Smooth muscle cell (in vitro differentiated cells): ENCODE data around the gene PIGU. TPM values are rescaled to one million over a fixed set of nuclear protein-coding genes. Genes with fewer than 3 reads are reported as not detected.
"Not testable (repeated sequence)": the region's sequence is repeated elsewhere in the genome, so short reads cannot be mapped to it uniquely, and the experiment has no call there.

ENCODE experiments used
- DNase-seq: peaks from one replicate; lab custom pipeline; 2025; ENCODE audit not compliant: unreplicated experiment; lab: John Stamatoyannopoulos, UW
- H2AFZ ChIP-seq: fragments of 200-600 bp; sonication (generic); 2 replicates; pipeline ENCODE4 v1.6.0; 2016; ENCODE audit warnings: antibody characterized with exemption, low read depth, mild to moderate bottlenecking
- H3F3A ChIP-seq: fragments of 200-600 bp; sonication (generic); 2 replicates; pipeline ENCODE4 v1.6.0; 2017; ENCODE audit warnings: antibody characterized with exemption, low read depth
- H3K27ac ChIP-seq: fragments of 200-600 bp; sonication (generic); 2 replicates; pipeline ENCODE4 v1.5.1; 2016; ENCODE audit warnings: low read depth, mild to moderate bottlenecking
- H3K27me3 ChIP-seq: fragments of 200-600 bp; sonication (generic); 2 replicates; pipeline ENCODE4 v1.6.1; 2016; ENCODE audit warnings: low read depth, mild to moderate bottlenecking
- H3K36me3 ChIP-seq: fragments of 200-600 bp; sonication (generic); 2 replicates; pipeline ENCODE4 v1.5.1; 2016; ENCODE audit warnings: low read depth
- H3K4me1 ChIP-seq: fragments of 200-600 bp; sonication (generic); 2 replicates; pipeline ENCODE4 v1.5.1; 2016; ENCODE audit warnings: low read depth
- H3K4me2 ChIP-seq: fragments of 200-600 bp; sonication (generic); 2 replicates; pipeline ENCODE4 v1.6.0; 2016; ENCODE audit warnings: mild to moderate bottlenecking
- H3K4me3 ChIP-seq: fragments of 200-600 bp; sonication (generic); 2 replicates; pipeline ENCODE4 v1.5.1; 2016; ENCODE audit warnings: mild to moderate bottlenecking
- H3K79me2 ChIP-seq: fragments of 200-600 bp; sonication (generic); 2 replicates; pipeline ENCODE4 v1.6.0; 2016; ENCODE audit warnings: low read depth, mild to moderate bottlenecking
- H3K9ac ChIP-seq: fragments of 200-600 bp; sonication (generic); 2 replicates; pipeline ENCODE4 v1.6.0; 2016; ENCODE audit warnings: low read depth
- H3K9me3 ChIP-seq: fragments of 200-600 bp; sonication (generic); replicated peaks from 2 replicates; pipeline ENCODE4 v1.5.1; 2016; ENCODE audit warnings: low read depth
- H4K20me1 ChIP-seq: fragments of 200-600 bp; sonication (generic); 2 replicates; pipeline ENCODE4 v1.6.0; 2016; ENCODE audit warnings: low read depth
- CTCF ChIP-seq: fragments of 200-600 bp; sonication (generic); IDR thresholded peaks from 2 replicates; pipeline ENCODE4 v1.5.1; 2017; ENCODE audit warnings: borderline replicate concordance, mild to moderate bottlenecking, antibody characterized with exemption; ENCODE audit not compliant: insufficient read depth, poor library complexity, severe bottlenecking
- WGBS: methylation state at CpG from one replicate; pipeline ENCODE4 v1.1.7; 2016; ENCODE audit warnings: low lambda C conversion rate; 5-methylcytosine and 5-hydroxymethylcytosine counted together
- polyA plus RNA-seq: library from polyadenylated mRNA; unstranded; fragments of >200 nt; fragmentation: Nextera tagmentation; extraction: Ambion mirVana; gene quantifications from 2 replicates; pipeline ENCODE4 v1.2.1, GENCODE V29; 2016
- total RNA-seq: library from RNA; depleted of rRNA; stranded (reverse); fragments of >200 nt; gene quantifications from 2 replicates; pipeline ENCODE4 v1.2.3, GENCODE V29; 2014

PIGU gene
- total and polyA plus RNA-seq, 2 experiments from 2014 or later = 46.5 to 50.2 TPM

GRCh38 chr20:34615477-34615876 lies 61.4 kb downstream of the PIGU start:
- Histone ChIP-seq H3F3A (no peaks in the 10 kb centered on the region), H4K20me1 (no peaks in the 10 kb centered on the region), H3K4me3 (no peak overlapping the region), H3K27ac (no peak overlapping the region), H2AFZ (no peak overlapping the region), H3K9ac (no peak overlapping the region), H3K79me2 (no peaks in the 10 kb centered on the region), H3K4me2 (no peak overlapping the region), H3K9me3 (no peaks in the 10 kb centered on the region), H3K36me3 (no peaks in the 10 kb centered on the region), H3K27me3 (no peaks in the 10 kb centered on the region), H3K4me1 (no peaks in the 10 kb centered on the region)
- DNase-seq = no peak
- 34% methylated on average over 5 of the region's 5 CpGs for WGBS
- TF ChIP-seq CTCF = no peak

GRCh38 chr20:34611976-34612375 lies 64.9 kb downstream of the PIGU start:
- H3K36me3 ChIP-seq, H2AFZ ChIP-seq, H3K9ac ChIP-seq, H3K79me2 ChIP-seq, H3K4me2 ChIP-seq, H3K4me1 ChIP-seq, H3K27me3 ChIP-seq, H3K9me3 ChIP-seq, DNase-seq, H3K27ac ChIP-seq, H4K20me1 ChIP-seq, H3F3A ChIP-seq, H3K4me3 ChIP-seq: not testable (repeated sequence)
- WGBS = 98% methylated on average over 4 of the region's 4 CpGs

GRCh38 chr20:34607066-34607465 lies 69.8 kb downstream of the PIGU start:
- Histone ChIP-seq H3F3A (no peaks in the 10 kb centered on the region), H3K4me1 (no peaks in the 10 kb centered on the region), H3K9ac (no peak overlapping the region), H3K4me2 (no peak overlapping the region), H3K27me3 (no peaks in the 10 kb centered on the region), H2AFZ (no peak overlapping the region), H3K9me3 (no peaks in the 10 kb centered on the region), H3K79me2 (no peaks in the 10 kb centered on the region), H3K27ac (no peak overlapping the region), H3K4me3 (no peak overlapping the region), H3K36me3 (no peaks in the 10 kb centered on the region), H4K20me1 (no peaks in the 10 kb centered on the region)
- no peak for TF ChIP-seq CTCF
- 97% methylated on average over 7 of the region's 7 CpGs for WGBS
- no peak for DNase-seq

- no peaks in the 10 kb centered on the region for H3K4me1 ChIP-seq
- H3K4me3 ChIP-seq = no peak overlapping the region
- H3F3A ChIP-seq = no peaks in the 10 kb centered on the region
- H2AFZ ChIP-seq = no peak overlapping the region
- H3K27me3 ChIP-seq = no peaks in the 10 kb centered on the region
- no peak overlapping the region for H3K4me2 ChIP-seq
- no peaks in the 10 kb centered on the region for H3K9me3 ChIP-seq
- H3K9ac ChIP-seq = no peak overlapping the region
- no peak for TF ChIP-seq CTCF
- no peak overlapping the region for H3K27ac ChIP-seq
- H3K79me2 ChIP-seq = no peaks in the 10 kb centered on the region
- H3K36me3 ChIP-seq = no peaks in the 10 kb centered on the region
- no peak for DNase-seq
- H4K20me1 ChIP-seq = no peaks in the 10 kb centered on the region
- 92% methylated on average over 8 of the region's 8 CpGs for WGBS
Observed at GRCh38 chr20:34604980-34605788, 71.7 kb downstream of the PIGU start.
